ENCODE data around the gene SLC13A5. TPM values are rescaled to one million over a fixed set of nuclear protein-coding genes. Genes with fewer than 3 reads are reported as not detected.

SLC13A5 gene
- total RNA-seq, 1 experiment from 2014 or later, result 0.07 TPM

DNA sequence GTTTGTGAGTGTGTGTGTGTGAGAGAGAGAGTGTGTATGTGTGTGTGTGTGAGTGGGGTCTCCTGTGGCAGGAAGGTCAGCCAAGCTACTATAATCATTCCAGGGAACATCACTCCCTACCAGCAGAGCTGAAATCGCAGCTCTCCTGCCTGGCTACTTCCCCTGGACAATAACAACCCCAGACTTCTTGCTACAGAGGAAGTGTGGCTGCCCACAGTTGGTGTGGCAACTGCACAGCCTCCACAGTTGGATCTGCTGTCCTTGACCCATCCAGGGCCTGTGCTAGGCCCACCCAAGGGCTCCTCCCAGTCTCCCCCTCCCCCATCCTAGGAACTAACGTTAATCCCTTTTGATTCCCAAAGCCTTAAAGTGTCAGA lies 1.5 kb downstream of the SLC13A5 start (continued):
- TF ChIP-seq, protein P1, sequence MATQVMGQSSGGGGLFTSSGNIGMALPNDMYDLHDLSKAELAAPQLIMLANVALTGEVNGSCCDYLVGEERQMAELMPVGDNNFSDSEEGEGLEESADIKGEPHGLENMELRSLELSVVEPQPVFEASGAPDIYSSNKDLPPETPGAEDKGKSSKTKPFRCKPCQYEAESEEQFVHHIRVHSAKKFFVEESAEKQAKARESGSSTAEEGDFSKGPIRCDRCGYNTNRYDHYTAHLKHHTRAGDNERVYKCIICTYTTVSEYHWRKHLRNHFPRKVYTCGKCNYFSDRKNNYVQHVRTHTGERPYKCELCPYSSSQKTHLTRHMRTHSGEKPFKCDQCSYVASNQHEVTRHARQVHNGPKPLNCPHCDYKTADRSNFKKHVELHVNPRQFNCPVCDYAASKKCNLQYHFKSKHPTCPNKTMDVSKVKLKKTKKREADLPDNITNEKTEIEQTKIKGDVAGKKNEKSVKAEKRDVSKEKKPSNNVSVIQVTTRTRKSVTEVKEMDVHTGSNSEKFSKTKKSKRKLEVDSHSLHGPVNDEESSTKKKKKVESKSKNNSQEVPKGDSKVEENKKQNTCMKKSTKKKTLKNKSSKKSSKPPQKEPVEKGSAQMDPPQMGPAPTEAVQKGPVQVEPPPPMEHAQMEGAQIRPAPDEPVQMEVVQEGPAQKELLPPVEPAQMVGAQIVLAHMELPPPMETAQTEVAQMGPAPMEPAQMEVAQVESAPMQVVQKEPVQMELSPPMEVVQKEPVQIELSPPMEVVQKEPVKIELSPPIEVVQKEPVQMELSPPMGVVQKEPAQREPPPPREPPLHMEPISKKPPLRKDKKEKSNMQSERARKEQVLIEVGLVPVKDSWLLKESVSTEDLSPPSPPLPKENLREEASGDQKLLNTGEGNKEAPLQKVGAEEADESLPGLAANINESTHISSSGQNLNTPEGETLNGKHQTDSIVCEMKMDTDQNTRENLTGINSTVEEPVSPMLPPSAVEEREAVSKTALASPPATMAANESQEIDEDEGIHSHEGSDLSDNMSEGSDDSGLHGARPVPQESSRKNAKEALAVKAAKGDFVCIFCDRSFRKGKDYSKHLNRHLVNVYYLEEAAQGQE (IDR thresholded peaks at IDR 0.05; ENCODE audit: low read depth), result no peak
- TF ChIP-seq POLR2AphosphoS5 (IDR thresholded peaks at IDR 0.05; ENCODE audit: low read depth, low read length) (no peak), FOSL1 (IDR thresholded peaks at IDR 0.05; ENCODE audit: low read depth) (no peak), CEBPB (IDR thresholded peaks at IDR 0.05; ENCODE audit: low read depth) (no peak)

DNA sequence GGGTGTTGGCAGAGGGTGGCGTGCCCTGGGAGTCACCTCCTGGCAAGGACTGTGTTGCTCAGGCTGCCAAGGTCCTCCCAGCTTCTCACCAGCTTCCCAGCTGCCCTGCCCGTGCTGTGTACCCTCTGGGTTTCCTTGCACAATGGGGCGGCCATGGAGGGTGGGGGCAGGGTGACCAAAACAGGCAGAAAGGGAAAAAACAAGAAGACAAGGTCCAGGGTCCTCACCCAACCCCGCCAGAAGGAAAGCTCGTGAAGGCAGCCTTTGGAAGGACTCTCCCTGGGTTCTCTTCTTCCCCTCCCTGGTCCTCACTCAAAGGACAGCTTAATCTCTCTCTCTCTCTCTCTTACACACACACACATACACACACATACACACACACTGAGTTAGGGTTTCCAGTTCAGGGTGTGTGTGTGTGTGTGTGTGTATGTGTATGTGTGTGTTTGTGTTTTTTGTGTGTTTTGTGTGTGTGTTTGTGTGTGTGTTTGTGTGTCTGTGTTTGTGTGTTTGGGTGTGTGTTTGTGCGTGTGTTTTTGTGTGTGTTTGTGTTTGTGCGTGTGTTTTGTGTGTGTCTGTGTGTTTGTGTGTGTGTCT lies 2.0 kb downstream of the SLC13A5 start:
- POLR2A ChIA-PET, result no interaction called here
- no peaks in the 10 kb centered on the region for H4K20me1 ChIP-seq (ENCODE audit: insufficient read depth)
- H3K27me3 ChIP-seq (ENCODE audit: insufficient read depth, low read length), result no peaks in the 10 kb centered on the region
- no peaks in the 10 kb centered on the region for H3K9me3 ChIP-seq (ENCODE audit: control insufficient read depth in 1 of 2, insufficient read depth in 1 of 2, low read depth in 1 of 2, low read length in 2 of 2)
- ATAC-seq, result no peak
- no peak for DNase-seq (ENCODE audit: low read depth, low spot score)
- H3K79me2 ChIP-seq (ENCODE audit: insufficient read depth, low read length), result no peaks in the 10 kb centered on the region
- H3K36me3 ChIP-seq (ENCODE audit: control insufficient read depth in 1 of 2, insufficient read depth in 2 of 2, low read length in 2 of 2), result no peaks in the 10 kb centered on the region
- no peak overlapping the region for H2AFZ ChIP-seq (ENCODE audit: low read depth, low read length, poor library complexity, severe bottlenecking)
- BruUV-seq (replicated peaks), result no TSS peak
- H3K4me1 ChIP-seq (ENCODE audit: control insufficient read depth in 1 of 2, insufficient read depth in 2 of 2, low read length in 2 of 2), result peaks cover 8% of the 10 kb centered on the region in 2 experiments; a peak in 3 of 4 replicates
- no peak overlapping the region for H3K27ac ChIP-seq (ENCODE audit: low read depth, low read length)
- TF ChIP-seq SP1 (IDR thresholded peaks at IDR 0.05; ENCODE audit: low read depth), result no peak
- TF ChIP-seq TCF7L2 (IDR thresholded peaks at IDR 0.05; ENCODE audit: borderline replicate concordance, extremely low read depth, insufficient read depth, insufficient read length), result no peak
- no peak overlapping the region for H3K4me3 ChIP-seq (replicated peaks in 1 of 2; ENCODE audit: low read depth in 1 of 2, low read length in 2 of 2)
- intact Hi-C loops (cut with micrococcal nuclease), result no loop called here
- RAD21 ChIA-PET (ENCODE audit: low non-redundant PET in 1 of 2, low total read pairs in 2 of 2, uncharacterized antibody in 2 of 2, unreplicated experiment in 2 of 2), result no interaction called here
- H3K4me2 ChIP-seq (ENCODE audit: low read length), result no peak overlapping the region
- no peaks in the 10 kb centered on the region for H3K9me2 ChIP-seq (ENCODE audit: insufficient read depth)
- H3K9ac ChIP-seq (ENCODE audit: low read length), result no peak overlapping the region
- CTCF ChIA-PET, result interaction anchor here (3.1 kb wide), 1 partner anchor 10 kb away, joined by 10 read pairs; no protein-coding TSS in a partner anchor
